Prostate gland (tissue), 2 donors: ENCODE data around the gene RETREG2.

Source experiments
- CTCF ChIP-seq, 4 experiments: fragments of 200-600 bp in 2 of 4; fragments of 450-650 bp in 2 of 4; sonication (generic) in 2 of 4; IDR thresholded peaks; 1 replicate in 3 of 4; 2 replicates in 1 of 4; pipeline ENCODE4 v1.5.1; 2016 to 2019; ENCODE audit warnings: antibody characterized with exemption in 4 of 4, mild to moderate bottlenecking in 2 of 4, moderate library complexity in 2 of 4
- POLR2A ChIP-seq: fragments of 450-650 bp; IDR thresholded peaks from one replicate; pipeline ENCODE4 v1.6.1; 2016; ENCODE audit warnings: antibody characterized with exemption, mild to moderate bottlenecking
- POLR2AphosphoS5 ChIP-seq: sonication (generic); formaldehyde crosslinking; IDR thresholded peaks from one replicate; pipeline ENCODE4 v1.6.1; 2017; ENCODE audit warnings: antibody characterized with exemption

GRCh38 chr2:219204425-219205164 lies 26.5 kb downstream of the RETREG2 start:
- TF ChIP-seq CTCF (IDR thresholded peaks at IDR 0.05) (no peak), POLR2AphosphoS5 (no peak), POLR2A (no peak)
